ENCODE data around the gene ERMARD.

- TF ChIP-seq, protein P1, sequence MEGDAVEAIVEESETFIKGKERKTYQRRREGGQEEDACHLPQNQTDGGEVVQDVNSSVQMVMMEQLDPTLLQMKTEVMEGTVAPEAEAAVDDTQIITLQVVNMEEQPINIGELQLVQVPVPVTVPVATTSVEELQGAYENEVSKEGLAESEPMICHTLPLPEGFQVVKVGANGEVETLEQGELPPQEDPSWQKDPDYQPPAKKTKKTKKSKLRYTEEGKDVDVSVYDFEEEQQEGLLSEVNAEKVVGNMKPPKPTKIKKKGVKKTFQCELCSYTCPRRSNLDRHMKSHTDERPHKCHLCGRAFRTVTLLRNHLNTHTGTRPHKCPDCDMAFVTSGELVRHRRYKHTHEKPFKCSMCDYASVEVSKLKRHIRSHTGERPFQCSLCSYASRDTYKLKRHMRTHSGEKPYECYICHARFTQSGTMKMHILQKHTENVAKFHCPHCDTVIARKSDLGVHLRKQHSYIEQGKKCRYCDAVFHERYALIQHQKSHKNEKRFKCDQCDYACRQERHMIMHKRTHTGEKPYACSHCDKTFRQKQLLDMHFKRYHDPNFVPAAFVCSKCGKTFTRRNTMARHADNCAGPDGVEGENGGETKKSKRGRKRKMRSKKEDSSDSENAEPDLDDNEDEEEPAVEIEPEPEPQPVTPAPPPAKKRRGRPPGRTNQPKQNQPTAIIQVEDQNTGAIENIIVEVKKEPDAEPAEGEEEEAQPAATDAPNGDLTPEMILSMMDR (IDR thresholded peaks at IDR 0.05): no peak
- no peak for TF ChIP-seq POLR2A (IDR thresholded peaks at IDR 0.05)
Measured at GRCh38 chr6:169788809-169789145, 37.4 kb downstream of the ERMARD start.

All from lower leg skin (tissue), 3 donors.